HG03558 (cell line): ENCODE data around the gene PRKCB.

Experiments used
- ATAC-seq: cut with Tn5 transposase; IDR thresholded peaks from one replicate; pipeline ENCODE4 v1.9.1; 2021; ENCODE audit warnings: moderate number of reproducible peaks; ENCODE audit not compliant: unreplicated experiment; ENCODE audit errors: extremely low read depth

Gene PRKCB

DNA sequence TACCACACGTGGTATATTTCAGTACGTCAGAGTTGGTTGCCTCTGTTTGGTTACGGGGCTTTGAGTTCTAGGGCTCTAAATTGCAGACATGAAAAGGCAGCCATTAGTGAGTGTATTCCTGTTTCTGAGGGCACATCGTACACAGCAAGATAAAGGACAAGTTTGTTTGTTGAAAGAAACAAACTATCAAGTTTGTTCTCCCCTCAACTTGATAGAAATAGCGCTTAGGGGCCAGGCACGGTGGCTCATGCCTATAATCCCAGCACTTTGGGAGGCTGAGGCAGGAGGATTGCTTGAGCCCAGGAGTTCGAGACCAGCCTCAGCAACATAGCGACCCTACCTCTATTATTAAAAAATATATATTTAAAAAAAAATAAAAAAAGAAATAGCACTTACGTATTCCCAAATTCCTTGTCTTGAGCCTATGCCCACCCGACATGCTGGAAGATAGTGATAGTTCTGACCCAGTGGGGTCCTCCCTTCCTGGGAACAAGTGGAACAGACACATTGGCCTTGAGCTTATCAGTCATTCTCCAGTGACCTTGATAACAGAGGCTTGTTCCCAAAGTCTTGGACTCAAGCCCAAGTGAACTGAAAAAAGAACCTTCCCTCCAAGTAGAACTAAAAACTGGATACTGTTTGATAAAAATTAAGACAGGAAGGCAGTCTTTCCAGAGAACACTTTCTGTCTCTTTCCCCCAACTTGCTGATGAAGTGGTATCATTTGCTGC lies 280.4 kb downstream of the PRKCB start:
- no peak for ATAC-seq

DNA sequence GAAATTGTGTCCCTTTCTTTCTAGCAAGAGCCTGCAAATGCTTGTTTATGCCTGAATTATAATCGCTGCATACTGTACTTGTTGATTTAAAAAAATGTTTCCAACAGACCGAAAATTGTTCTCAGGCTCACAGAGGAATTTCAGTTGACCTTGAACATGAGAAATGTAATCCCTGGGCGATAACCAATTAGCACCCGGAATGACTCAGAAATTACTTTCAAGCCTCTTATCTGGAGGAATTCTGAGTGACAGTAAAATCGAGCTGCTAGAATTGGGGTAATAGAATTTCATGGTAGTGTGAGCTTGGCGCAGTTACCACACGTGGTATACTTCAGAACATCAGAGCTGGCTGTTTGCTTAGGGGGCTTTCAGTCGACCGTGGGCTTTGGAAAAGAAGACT lies 281.2 kb downstream of the PRKCB start:
- no peak for ATAC-seq

DNA sequence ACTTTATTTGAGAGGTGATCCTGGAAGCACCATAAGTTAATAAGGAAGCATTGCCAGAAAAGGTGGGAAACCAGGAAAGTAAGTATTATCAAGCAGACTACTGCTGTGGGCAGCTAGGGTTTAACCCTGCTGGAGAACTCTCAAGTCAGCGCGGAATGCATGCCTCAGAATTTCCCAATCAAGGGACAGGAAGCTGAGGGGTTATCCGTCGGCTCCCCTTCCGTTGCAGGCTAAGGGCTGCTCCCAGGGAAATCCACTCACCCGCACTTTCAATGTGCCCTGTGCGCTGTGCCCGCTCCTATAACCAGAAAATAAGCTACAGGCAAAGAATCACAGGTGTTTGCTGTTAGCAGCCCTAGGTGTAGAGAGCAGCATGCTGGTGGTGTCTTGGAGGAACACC lies 281.9 kb downstream of the PRKCB start:
- ATAC-seq = no peak

DNA sequence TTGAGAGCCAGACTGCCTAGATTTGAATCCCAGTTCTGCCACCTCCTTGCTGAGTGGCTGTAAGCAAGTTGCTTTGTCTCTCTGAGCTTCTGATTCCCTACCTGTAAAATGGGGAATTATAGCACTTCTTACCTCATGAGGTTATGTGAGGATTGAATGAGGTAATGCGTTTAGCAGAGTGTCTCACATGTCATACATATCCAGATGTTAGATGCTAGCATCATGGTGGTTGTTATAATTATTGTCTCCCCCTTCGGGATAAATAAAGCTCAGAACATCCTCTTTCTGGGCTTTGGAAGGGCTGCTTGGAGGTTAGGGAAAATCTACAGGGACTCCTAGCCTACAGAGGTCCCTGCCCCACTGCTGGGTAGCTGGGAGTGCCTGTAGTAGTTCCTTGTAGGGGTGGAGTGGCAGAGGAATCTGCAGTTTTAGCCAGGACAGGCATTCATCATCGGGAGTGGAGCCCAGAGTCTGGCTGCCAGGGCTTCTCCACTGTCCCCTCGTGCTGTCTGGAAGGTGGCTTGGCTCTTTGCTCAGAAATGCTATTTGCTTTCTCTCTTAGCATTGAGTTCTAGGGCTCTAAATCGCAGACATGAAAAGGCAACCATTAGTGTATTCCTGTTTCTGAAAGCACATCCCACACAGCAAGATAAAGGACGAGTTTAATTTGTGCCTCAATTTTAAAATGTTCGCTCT lies 282.5 kb downstream of the PRKCB start:
- no peak for ATAC-seq

DNA sequence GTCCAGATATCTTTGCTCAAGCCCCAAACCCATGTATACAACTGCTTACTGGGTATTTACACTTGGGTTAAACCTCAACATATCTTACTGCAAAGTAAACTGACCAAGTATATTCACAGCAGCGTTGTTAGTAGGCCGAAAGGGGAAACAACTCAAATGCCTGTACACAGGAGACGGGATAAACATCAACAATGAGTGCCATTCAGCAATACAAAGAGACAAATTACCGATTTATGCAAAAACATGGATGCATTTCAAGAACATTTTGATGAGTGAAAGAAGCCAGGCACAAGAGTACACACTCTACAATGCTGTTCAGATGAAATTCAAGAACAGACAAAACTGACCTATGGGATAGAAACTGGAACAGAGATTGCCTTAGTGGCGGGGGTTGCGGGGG lies 284.0 kb downstream of the PRKCB start:
- no peak for ATAC-seq

DNA sequence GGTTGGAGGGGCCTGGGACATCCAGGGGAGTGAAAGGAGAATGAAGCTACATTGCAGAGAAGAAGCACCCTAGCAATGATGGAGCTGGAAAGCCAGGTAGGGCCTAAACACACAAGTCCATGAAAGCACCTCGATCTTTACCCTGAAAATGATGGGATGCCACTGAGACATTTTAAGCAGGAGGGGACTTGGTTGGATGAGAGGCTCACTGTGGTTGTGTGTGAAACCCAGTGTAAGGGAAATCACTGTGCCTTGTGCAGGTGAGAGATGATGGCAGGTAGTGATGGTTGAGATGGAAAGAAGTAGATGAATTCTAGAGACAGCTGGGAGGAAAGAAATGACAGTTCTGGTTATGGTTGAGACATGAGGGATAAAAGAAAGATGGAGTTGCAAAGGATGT lies 287.5 kb downstream of the PRKCB start:
- no peak for ATAC-seq

DNA sequence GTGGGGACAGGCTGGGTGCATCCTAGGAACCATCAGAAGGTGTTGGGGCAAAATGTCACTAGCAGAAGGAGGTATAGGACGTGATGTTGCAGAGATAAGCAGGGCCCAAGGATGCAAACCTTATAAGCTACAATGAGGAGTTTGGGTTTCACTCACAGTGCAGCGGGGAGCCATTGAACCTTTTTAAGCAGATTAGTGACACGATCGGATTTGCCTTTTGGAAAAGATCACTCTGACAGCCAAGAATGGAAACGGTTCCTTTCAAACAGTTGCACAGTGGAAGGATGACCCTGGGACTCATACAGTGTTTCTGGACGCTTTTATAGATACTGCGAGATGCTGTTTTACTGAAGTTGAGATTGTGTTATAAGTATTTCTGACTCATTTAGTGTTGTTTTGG lies 288.5 kb downstream of the PRKCB start:
- ATAC-seq = no peak

DNA sequence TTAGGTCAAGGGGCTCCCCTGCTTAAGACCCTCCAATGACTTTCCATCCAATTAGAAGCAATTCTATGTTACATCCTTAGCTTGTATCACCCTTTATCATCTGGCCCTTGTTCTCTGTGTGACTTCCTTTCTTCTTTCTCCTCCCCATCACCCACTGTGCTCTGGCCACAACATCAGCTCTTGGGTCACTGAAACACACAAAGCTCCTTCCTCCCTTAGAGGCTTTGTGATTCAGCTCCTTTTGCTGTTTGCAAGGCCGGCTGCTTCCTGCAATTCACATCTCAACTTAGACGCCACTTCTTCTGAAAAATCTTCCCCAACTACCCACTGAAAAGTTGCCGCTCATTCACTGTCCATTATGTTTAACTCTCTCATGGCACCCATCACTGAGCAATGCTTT lies 289.4 kb downstream of the PRKCB start:
- ATAC-seq = no peak

DNA sequence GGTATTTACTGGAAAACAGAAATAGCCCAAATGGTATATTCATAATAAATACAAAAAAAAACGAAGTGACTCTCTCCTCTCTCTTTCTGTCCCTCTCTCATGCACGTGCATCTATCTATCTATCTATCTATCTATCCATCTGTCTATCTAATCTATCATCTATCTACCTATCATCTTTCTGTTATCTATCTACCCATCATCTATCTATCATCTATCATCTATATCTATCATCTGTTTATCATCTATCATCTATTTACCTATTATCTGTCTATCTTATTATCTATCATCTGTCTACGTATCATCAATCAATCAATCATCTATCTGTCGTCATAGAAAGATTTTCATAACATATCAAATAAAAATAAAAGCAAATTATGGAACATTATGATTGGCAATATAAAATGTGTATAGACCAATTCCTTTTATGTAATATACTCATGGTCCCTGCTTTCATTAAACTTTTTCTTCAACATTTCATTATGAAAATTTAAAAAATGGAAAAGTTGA lies 293.7 kb downstream of the PRKCB start:
- no peak for ATAC-seq

DNA sequence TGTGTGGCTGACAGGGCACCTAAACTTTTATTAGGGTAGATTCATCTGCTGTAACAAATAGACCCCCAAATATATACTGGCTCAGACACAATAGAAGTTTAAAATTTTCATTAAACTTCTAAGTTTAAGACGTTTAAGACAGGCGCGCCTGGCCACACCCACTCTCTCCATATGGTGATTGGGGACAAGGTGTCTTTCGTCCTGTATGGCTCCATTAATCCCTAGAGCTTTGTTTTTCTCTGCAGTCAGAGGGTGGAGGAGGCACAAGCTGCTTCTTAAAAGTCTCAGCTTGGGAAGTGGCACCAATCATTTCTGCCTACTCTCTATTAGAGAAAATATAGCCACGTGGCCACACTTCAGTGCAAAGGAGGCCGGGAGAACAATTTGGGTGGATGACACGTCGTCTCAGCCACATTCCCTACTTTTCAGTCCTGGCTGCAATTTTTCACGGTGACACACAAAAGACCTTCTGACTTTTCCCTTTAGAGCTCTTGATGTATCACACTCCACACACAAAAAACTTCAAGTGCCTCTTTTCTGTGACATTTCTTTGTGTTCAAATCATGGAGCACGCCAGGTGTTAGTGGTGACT lies 294.8 kb downstream of the PRKCB start:
- no peak for ATAC-seq

DNA sequence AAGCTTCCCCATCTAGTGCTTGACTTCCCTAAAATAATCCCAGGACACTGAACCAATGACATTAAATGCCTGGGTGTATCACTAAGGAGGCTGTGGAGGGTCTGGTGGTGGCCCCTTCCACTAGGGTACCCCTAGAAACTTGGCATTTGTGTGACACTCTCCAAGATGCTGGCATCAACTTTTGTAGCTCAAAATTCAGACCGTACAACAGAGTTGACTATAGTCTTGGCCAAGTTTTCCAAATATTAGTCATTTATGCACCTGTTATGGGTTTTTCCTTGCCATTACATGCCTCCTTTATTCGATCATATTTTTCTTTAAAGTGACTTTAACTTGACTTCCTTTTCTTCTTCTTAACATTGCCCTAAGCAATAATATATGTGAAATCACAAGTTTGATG lies 295.5 kb downstream of the PRKCB start:
- ATAC-seq = no peak

DNA sequence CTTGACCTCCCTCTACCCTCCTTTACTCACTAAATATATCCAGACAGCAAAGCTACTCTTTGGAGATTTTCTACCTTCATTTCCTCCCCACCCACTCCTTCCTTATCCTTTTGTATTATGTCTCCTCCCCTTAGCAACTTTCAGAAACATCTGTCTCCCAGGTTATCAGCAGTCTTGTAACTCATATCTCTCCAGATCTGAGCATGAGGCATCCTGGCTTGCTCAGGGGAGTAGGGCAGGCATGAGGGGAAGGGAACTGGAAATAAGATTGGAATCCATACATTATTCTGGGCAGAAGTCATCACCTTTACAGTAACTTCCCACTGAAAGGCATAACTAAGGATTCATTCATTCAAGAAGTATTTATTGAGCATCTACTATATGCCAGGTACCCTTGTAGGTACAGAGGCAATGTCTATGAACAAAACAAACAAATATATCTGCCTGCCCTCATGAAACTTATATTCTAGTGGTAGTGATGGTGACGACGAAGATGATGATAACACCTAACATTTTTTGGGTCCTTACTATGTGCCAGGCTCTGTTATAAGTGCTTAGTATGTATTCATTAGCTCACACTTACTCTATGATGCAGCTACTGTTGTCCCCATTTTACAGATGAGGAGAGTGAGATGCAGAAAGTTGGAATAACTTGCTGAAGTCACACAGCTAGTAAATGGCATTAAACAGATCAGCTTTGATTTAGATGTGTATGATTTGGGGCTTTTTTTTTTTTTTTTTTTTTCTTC lies 296.4 kb downstream of the PRKCB start:
- no peak for ATAC-seq

DNA sequence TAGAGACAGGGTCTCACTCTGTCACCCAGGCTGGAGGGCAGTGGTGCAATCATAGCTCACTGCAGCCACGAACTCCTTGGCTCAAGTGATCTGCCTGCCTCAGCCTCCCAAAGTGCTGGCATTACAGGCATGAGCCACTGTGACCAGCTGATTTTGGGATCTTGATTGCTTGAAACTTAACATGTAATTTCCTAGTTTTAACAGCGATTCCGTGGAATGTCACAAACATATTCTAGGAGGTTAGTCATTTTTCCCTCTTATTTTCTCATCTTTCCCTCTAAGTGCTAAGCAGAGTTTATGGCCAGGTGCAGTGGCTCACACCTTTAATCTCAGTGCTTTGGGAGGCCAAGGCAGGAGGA lies 297.0 kb downstream of the PRKCB start:
- ATAC-seq = no peak

DNA sequence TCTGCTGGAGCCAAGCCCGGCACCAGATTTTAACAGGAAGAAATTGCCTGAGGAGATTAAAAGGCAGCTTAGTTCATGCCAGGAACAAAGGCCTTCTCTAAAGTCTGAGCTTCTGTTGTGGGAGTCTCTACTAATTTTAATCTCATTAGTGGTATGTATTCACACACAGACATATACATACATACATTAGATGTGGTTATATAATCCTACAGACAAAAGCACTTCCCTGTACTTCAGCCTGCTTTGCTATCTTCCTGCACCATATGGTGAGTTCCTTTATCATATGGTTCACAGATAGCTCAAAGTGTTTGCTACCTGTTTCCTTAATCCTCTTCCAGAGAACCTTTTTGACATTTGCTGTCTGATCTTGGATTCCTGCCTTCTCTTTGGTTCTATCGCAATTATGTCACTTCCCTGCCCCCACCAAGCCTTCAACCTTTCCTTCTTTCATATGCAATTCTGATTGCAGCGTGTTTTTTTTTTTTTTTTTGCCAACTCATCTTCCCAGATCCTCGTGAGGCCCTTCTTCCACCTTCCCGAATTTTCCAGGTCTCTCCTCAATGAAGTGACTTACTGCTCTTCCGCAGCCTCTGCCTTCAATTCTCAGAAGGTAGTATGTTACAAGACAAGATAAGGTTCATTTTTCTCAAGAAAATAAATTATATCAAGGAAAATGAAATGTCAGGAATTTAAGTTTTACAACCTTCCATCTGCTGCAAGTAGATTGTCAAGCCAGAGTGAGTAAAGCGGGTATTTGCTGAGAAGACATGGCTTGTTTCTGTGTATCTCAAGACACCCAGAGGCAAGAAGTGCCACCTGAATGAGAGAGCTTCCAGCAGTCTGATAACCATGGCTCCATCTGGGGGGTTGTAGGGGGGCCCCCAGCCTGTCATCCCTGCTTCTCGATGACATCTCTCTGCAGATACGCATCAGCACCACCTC lies 300.1 kb downstream of the PRKCB start:
- no peak for ATAC-seq

DNA sequence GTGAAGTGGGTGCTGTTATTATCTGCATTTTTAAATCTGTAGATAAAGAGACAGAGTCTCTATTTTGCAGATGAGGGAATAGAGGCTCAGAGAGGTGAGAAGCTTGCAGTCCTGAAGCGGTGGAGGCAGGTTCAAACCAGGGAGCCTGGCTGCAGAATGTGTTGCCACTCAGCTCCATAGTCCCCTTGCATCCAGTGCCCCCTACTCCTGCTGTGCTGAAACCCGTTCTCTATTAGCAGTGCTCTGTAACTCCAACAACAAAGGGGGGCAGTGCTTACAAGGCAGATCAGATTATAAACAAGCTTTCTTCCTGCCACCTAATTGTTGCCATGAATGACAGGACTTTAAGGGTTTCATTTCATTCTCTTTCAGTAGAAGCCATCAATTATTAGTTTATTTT lies 302.2 kb downstream of the PRKCB start:
- ATAC-seq = no peak

DNA sequence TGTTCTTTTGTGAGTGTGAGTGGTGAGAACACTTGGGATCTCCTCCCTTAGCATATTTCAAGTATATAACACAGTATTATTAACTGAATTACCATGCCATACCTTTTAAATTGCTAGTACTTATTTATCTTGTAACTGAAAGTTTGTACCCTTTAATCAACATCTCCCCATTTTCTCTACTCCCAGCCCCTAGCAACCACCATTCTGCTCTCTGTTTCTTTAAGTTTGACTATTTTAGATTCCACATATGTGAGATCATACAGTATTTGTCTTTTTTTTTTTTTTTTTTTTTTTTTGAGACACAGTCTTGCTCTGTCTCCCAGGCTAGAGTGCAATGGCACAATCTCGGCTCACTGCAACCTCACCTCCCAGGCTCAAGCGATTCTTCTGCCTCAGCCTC lies 302.8 kb downstream of the PRKCB start:
- no peak for ATAC-seq

DNA sequence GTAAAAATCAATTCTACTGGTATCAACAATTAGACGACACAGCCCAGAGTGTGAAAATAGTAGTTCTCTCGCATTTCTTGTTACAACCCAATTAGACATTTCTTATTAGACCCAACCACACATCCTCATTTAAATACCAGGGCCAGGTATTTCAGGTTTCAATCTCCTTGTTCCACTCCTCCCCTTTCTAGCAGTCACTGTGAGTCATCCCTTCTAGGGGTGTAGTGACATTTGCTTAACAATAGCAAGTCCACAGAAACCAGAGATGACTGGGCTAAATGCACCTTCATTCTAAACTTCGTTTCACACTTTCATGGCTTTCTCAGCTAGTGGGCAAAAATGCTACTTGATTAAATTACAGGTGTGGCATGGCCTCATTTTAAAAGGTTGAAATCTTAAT lies 303.5 kb downstream of the PRKCB start:
- ATAC-seq = no peak

DNA sequence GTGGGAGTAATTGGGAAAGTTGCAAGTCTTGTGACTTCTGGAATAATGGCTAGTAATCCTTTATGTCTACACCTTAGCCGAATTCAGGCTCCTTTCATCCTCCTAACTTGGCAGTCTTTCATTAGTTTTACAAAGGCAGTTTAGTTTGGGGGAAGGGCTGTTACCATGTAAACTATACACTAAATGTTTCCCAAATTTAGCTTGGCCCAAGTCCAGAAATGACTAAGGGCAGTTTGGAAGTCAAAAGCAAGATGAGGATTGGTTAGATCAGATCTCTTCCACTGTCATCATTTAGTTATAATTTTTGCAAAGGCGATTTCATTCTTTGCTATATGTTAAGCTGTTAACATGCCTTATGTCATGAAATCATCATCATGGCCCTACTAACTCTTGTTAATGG lies 304.9 kb downstream of the PRKCB start:
- no peak for ATAC-seq

DNA sequence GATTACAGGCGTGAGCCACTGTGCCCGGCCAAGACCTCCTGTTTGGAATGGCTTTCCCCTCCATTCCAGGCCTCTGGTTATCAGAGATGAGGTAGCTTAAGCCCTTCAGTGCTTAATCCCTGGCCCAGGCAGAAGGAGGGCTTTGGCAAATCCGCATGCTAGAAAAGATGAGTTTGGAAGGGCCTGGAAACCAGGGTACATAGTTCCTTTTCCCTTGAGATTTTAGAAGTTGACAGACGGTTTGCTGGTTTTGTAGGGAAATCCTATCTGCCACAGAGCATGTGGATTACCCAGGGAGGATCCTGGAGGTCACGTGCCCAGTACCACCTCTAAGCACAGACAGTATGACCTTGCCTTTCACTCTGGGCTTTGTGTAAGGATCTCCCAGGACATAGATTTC lies 305.7 kb downstream of the PRKCB start:
- no peak for ATAC-seq

DNA sequence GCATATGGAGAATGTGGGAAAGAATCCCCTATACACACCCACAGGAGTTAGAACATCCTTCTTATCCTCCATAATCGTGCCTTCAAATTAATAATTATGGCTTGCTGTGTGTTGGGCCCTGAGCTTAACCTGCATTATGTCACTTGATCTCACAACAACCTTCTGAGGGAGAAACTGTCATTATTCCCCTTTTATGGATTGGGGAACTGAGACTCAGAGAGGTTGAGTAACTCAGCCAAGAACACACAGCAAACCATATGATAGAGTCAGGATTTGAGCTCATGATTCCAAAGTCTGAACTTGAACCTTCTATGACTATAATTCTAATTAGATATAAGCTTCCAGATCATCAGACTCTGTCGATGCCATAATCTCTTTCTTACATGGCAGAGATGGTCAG lies 306.1 kb downstream of the PRKCB start:
- ATAC-seq = no peak
